Lower leg skin (tissue), 3 donors: ENCODE measurements around the gene GPR162.

ENCODE experiments used
- POLR2A ChIP-seq, 2 donors: fragments of 450-650 bp; IDR thresholded peaks; one replicate each; pipeline ENCODE4 v1.6.1; 2016 to 2017; ENCODE audit warnings: antibody characterized with exemption in 2 of 2, mild to moderate bottlenecking in 1 of 2, moderate library complexity in 1 of 2
- TF ChIP-seq, protein P1 (sequence below), 3 donors: fragments of 450-650 bp; IDR thresholded peaks; one replicate each; pipeline ENCODE4 v1.5.1; 2016; ENCODE audit warnings: antibody characterized with exemption in 3 of 3, mild to moderate bottlenecking in 3 of 3, moderate library complexity in 2 of 3

DNA sequence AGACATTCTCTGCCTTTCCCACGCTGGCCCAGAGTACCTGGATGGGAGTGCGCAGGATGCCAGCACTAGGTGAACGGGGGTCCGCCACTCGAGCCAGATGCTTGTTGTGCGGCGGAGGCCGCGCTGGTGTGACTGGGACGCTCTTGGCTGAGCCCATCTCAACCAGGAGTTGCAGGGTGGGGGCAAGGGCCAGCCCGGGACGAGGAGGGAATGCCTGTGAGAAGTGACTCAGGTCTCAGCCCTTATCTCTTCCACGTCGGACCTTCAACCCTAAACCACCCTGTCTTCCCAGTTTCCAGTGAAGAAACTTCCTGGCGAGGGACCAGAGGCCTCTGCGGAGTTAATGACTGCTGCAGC lies 29.2 kb downstream of the GPR162 start:
- no peak for TF ChIP-seq POLR2A (IDR thresholded peaks at IDR 0.05)
- TF ChIP-seq, protein P1, sequence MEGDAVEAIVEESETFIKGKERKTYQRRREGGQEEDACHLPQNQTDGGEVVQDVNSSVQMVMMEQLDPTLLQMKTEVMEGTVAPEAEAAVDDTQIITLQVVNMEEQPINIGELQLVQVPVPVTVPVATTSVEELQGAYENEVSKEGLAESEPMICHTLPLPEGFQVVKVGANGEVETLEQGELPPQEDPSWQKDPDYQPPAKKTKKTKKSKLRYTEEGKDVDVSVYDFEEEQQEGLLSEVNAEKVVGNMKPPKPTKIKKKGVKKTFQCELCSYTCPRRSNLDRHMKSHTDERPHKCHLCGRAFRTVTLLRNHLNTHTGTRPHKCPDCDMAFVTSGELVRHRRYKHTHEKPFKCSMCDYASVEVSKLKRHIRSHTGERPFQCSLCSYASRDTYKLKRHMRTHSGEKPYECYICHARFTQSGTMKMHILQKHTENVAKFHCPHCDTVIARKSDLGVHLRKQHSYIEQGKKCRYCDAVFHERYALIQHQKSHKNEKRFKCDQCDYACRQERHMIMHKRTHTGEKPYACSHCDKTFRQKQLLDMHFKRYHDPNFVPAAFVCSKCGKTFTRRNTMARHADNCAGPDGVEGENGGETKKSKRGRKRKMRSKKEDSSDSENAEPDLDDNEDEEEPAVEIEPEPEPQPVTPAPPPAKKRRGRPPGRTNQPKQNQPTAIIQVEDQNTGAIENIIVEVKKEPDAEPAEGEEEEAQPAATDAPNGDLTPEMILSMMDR (IDR thresholded peaks at IDR 0.05) = no peak
